ENCODE measurements around the gene PSD.
A peak's percentile ranks its signal among the peaks of the same experiment; 100 is the strongest.

Gene PSD

DNA sequence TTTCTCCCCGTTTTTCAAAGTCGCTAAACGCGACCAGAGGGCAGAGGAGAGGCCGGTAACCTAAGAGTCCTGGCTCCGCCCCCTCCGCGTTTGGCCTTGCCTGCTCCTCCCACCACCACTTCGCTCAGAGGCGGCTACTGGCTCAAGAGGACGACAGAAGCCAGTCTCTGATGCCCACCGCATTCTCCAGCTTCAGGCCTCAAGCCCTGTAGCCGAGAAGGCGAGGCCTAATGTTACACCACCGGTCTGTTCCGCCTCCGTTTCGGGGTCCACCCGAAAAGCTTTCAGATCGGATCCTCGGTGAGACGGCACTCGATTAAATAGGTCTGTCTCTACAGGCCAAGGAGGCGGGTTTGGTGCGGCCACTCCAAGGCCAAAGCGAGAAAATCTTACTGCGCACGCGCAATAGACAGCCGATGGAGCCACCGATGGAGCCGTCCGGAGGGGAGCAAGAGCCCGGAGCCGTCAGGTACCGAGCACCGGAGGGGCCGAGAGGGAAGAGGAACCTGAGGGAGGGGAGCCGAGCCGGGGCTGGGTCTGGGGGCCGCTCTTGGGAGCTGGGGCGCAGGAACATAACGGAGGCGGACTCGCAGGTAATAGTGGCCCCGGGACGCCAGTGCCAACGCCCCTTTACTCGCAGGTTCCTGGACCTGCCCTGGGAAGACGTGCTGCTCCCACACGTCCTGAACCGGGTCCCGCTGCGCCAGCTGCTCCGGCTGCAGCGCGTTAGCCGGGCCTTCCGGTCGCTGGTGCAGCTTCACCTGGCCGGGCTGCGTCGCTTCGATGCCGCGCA, 2.3 kb upstream of the PSD start, which contains the start of gene FBXL15:
Gene FBXL15, plus strand, starts transcription at position 123 of the 793 bp plus-strand sequence. Its CDS starts 294 bp downstream, at position 417.
- DNase-seq (ENCODE audit: low read depth in 4 of 4, low spot score in 1 of 4) = peak; percentile 92 to 99 (median 94)

DNA sequence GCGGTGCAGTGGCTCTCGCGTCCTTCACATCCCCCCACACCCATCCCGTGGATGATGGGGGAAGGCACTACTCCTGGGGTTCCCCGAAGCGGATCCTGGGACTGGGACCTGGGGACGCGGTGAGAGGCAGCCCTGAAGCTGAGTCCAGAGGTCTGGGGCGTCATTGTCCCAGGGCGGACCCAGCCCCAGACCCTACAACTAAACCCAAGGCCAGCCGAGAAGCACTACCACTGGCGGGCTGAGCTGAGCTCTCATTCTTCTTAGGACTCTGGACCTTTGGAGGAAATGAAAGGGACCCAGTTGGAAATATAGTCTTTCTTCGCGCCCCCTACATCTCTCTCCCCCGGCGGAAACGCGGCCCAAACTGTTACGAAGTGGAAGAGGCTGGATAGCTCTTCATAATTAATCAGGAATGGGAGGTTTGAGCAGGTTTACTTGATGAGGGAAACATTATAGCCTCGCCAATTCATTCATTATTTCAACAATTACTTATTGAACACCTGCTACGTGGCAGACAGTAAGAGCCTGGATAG, 1.7 kb upstream of the PSD start:
- no peak for DNase-seq (ENCODE audit: low read depth in 4 of 4, low spot score in 1 of 4)

DNA sequence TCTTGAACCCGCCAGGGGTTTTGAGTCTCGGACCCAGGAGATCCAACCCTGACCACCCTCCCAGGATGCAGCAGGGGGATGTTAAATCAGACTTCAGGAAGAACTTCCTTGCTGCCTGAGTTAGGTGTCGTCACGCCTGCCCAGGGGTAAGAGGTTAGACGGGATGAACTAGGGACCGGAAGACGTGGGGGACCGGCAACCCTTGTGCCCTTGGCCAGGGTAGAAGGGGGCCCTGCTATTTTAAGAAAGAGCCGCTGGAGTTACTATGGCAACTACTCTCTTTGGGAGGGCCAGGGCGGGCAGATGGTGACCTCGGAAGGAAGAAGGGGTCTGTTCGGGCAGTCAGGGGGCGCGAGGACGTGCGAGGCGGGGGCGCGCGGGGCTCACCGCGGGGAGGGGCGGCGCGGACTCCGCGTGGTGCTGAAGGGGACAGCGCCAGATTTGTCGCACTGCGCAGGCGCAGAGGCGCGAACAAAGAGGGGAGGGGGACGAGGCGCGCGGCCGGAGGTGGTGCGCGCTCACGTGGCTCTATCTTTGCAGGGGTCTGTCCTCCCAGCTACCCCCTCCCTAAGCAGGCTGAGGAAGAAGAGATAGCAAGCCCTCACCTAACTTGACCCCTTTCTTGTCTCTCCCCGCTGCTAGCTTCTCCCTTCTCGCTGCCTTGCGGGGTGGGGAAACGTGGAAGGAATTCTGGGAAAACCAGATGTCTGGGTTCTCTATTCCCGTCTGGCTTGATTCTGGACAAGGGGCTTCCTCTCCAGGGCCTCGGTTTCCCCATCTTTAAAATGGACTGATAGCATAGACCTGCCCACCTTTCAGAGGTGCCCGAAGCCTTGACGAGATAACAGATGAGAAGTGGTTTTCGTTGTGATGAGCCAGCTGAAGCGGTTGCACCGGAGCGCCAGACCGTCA, 940 bp upstream of the PSD start:
- peak in 2 of 4 experiments; percentile 56 to 59 for DNase-seq (ENCODE audit: low read depth in 4 of 4, low spot score in 1 of 4)

DNA sequence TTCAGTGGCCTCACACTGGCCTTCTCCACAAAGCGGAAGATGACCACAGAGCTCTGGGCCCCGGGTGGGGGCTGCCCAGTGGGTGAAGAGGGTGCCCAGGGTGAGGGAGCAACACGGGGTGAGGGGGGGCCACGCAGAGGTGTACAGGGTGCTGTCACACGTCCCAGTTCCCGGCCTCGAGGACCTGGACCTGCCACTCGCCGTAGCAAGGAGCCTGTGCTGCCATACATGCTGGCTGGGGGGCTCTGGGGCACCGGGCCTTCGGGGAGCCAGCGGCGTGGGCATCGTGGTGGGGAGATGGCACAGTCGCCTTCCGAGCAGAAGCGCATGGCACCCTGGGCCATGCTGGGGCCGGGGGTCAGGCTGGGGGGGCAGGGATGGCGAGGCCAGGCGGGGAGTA, 1.9 kb downstream of the PSD start:
- DNase-seq (ENCODE audit: low read depth in 4 of 4, low spot score in 1 of 4) = no peak

DNA sequence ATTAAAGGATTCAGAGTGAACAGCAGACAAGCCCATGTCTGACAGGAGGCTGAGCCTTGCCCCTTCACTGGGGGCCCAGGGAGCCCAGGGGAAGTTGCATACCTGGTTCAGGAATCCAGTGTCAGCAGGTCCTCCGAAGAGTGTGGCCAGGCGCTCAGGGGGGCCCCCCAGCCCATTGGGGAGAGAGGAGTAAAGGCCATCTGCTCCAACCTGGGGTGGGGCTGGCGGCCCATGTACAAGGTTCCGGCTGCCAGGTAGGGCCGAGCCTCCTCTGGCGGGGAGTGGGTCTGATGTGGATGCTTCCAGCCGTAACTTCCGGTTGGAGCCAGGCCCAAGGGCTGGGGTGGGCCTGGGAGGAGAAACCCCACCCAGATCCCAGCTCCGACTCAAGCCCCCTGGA, 2.3 kb downstream of the PSD start:
- DNase-seq (ENCODE audit: low read depth in 4 of 4, low spot score in 1 of 4) = no peak

DNA sequence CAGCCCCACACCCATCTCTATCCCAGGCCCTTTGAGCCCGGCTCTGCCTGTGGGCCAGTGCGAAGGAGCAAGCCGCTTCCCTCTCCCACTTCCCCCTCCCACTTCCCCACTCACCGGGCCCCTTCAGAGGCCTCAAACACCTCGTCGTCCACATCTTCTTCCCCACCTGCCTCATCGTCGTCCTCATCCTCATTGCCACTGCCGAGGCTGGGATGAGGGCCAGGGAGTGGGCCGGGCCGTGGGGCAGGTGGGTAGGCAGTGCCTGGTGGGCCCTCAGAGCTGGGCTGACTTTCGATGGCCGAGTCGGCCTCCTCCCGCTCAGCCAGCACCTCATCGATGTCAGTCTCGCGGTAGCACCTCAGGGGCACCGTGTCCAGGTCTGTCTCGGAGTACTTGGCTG, 3.8 kb downstream of the PSD start:
- DNase-seq (ENCODE audit: low read depth in 4 of 4, low spot score in 1 of 4) = no peak

DNA sequence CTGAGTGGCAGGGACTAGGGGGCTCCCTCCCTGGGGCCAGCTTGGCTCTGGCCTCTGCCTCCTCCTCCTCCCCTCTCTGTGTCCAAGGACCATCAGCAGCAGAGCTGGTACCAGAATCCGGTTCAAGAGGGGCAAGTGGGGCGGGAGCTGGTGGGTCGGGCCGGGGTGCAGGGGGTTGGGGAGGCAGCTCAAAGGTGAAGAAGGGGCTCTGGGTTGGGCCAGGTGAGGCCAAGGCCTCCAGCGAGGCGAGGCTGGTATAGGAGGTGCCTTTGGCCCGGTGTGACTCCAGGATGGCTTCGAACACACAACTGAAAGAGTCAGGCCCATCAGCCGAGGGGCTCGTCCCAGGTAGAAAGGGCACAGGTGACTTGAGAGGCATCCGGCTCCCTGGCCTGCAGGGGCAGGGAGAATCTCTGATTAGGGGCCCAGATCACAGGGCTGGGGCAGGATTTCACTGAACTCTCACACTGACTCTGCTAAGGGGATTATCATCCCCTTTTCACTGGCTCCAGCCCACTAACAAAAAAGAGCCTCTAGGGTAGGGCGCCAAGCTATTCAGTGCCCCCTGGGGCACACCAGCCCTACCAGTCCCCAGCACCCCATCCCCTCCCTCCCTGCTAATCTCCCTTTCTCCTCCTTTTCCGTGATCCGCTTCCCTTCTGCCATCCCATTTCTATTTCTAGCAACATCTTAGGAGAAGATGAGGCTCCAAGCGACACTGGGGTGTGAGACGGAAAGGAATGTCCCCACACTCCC, 4.6 kb downstream of the PSD start:
- DNase-seq (ENCODE audit: low read depth in 4 of 4, low spot score in 1 of 4) = no peak

DNA sequence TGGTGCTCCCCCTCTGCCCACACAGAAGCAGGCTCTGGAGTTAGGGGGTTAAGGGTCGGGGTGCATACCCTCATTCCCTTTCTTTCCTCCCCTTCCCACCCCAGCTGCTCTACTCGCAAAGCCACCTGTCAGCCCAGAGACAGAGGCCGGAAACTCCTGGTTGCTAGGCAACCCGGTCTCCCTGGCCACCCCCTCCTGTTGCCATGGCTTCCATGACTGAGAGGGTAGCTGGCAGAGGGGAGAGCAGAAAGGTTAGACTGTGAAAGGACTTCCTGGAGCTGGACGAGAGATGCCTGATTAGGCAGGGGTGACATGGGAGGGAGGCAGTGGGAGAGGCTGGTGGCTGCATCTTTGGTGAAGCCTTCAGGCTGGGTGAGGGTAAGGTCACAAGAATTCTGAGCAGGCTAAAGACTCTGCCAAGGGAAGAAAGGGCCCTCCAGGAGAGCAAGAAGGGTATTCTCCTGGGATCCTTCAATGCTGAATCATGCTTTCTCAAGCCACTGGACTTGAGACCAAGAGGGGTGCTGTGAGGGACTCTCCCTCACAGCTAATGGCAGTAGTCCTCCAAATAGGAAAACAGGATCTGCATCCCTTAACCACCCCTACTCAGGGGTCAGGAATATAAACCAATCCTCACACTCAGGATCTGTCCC, 5.4 kb downstream of the PSD start:
- no peak for DNase-seq (ENCODE audit: low read depth in 4 of 4, low spot score in 1 of 4)

DNA sequence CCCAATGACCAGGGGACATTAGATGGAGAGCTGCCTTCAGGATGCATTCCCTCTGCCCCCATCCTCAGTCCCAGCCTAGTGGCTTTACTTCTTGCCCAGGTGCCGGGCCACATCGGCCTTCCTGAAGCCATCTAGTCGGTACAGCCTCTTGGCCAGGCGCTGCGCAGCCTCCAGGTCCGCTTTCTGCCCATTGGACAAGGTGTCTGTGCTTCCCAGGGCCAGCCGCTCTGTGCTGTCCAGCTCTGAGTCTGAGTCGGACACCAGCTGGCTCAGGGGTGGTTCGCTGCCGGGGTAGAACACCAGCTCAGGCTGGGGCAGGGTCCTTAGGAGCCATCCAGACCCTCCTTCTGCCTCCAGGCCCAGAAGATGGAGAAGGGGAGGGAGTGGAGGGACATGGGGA, 6.3 kb downstream of the PSD start:
- no peak for DNase-seq (ENCODE audit: low read depth in 4 of 4, low spot score in 1 of 4)

DNA sequence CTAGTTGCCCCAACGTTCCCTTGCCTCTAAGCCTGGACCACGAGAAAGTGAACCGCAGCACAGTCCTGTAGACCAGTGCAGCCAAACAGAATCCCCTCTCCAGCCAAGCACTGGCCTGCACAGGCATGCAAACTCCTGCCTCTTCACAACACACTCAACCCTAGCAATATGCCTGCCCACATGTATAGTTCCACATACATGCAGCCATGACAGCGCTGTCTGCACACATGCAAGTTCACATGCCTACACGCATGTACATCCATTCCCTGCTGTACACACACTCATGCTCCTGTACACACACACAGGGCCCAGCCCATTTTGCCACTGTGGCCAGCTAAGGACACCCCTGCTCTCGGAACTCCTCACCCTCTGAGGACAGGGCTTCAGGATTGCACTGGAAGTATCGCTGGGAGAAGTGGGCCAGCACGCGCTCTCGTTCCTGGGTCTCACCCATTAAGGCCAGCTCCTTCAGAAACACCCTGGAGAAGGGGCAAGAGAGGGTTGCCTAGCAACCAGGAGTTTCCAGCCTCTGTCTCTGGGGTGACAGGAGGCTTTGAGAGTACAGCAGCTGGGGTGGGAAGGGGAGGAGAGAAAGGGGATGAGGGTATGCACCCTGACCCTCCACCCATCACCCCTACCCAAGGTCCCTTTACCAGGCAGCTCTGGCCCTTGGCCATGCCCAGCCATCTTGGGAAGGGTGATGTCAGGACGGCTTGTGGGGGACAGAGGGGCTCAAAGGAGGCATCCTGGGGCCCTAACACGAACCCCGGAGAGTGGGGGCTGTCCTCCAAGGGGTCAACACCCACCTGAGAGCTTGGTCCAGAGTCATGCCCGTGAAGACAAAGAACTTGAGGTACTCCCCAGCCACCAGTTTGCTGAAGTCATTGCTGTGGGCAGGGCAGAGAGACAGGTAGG, 7.0 kb downstream of the PSD start:
- no peak for DNase-seq (ENCODE audit: low read depth in 4 of 4, low spot score in 1 of 4)

DNA sequence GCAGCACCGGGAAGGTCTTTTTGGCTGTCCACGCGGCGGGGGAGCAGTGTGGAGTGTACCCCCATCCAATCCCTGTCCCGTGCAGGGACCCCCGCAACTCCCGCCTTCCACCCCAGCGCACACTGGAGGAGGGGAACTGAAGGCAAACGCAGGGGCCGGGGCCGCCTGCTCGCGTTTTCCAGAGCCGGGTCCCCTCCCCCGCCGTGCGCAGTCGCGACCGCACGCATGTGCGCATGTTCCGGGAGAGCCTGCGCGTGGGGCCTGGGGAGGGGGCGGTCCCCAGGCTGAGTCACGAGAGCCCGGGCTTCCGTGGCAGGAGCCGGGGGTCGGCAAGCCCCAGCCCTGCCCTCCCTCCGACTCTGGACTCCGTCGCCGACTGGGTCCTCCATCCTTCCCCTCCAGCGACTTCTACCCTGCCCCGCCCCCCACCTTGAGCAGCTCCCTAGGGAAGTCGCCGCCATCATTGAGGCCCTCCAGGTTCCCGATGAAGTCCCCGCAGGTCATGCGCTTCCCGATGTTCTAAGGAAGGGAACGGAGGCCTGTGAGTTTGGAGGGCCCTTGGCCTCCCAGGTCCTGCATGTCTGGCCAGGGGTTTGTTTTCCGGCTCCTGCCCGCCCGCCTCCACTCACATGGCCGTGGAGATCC, 8.0 kb downstream of the PSD start:
- peak in 3 of 4 experiments; percentile 41 to 71 (median 50) for DNase-seq (ENCODE audit: low read depth in 4 of 4, low spot score in 1 of 4)

DNA sequence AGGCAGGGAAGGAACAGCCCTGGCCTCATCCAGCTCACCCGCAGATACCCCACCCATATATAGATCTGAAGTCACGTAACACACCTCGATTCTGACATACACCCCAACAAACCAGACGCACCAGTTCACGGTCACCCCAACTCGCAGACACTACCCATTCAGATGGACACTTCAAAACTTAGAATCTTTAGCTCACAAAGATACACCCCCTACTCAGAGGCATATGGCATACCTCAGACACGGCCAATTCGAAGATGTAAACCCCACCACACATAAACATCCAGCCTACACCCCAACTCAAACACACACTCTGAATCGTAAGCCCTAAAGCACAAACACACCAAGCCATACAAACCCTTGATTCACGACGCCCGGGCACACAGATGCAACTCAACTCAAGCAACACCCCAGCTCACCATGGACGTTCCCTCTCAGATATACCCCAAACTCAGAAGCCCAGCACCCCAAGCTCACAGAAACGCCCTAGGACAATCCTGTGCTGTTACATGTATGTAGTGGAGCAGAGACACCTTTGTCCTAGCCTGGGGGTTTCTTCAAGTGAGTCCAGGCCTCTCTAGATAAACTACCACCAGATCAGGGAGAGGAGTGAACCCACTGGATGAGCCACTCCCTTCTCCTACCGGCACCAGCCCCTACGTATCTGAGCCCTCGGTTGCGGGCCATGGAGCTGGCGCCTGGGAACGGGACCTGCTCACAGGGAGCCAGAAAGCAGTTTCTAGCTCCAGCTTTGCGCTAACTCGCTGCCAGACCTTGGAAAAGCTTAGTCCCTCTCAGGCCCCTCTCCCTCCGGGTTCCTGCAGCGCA, 8.8 kb downstream of the PSD start:
- no peak for DNase-seq (ENCODE audit: low read depth in 4 of 4, low spot score in 1 of 4)

DNA sequence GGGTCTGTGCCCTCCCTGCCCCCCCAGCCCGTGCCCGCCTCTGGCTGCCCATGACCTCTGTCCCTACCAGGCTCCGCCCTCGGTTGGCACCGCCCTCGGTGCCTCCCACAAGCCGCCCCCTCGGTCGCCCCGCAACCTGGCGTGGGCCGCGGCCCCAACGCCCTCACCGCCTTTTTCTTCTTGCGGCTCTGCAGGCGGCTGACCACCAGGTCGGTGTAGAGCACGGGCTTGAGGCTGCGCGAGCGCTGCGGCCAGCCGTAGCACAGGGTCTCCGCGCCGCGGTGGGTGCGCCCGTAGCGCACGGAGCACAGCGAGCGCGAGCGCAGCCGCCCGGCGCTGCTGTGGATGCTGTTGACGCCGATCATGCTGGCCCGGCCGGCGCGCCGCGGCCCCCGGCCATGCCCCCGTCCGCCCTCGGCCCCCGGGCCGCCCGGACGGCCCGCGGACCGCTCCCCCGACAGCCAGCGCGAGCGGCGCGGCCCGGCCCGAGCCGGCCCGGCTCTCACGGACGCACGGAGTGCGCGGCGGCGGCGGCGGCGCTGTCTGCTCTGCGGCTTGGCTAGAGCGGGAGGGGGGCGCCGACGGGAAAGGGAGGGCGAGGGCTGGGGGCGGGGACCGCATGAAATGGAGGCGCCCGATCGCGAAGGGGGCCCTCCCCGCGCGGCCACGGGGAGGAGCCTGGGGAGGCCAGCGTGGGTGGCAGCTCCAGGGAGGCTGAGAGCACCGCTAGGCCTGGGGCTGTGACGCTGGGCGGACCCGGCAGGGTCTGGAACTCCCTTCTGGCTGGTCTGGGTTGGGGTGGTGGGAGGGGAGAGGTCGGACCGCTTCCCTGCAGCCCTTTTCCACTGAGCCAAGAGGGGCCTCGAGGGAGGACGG, 9.6 kb downstream of the PSD start:
- peak in 3 of 4 experiments; percentile 60 to 82 (median 66) for DNase-seq (ENCODE audit: low read depth in 4 of 4, low spot score in 1 of 4)

DNA sequence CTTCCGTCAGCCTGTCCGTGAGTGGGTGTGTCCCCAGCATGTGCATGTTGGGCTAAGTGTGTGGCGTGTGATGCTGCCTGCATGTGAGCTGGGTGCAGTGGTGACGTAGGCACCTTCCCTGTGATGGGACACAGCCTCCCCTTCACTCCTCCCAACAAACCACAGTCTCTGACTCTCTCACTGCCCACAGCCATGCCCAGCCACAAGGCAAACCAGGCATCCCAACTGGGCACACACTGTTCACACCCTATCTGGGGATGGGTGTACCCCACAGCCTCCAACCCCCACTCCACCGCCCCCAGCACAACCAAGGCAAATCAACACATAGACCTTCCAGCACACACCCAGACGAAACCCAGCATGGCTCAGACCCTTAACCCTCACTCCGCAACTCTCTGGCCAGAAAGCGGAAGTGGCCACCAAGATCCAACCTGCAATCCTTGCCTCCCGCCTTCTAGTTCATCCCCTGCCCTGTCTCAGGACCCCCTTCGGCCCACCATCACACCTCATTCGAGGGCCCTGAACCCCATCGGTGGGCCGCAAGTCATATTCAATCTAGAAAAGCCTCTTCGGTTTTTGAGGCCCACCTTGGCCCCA, 10.4 kb downstream of the PSD start:
- no peak for DNase-seq (ENCODE audit: low read depth in 4 of 4, low spot score in 1 of 4)

DNA sequence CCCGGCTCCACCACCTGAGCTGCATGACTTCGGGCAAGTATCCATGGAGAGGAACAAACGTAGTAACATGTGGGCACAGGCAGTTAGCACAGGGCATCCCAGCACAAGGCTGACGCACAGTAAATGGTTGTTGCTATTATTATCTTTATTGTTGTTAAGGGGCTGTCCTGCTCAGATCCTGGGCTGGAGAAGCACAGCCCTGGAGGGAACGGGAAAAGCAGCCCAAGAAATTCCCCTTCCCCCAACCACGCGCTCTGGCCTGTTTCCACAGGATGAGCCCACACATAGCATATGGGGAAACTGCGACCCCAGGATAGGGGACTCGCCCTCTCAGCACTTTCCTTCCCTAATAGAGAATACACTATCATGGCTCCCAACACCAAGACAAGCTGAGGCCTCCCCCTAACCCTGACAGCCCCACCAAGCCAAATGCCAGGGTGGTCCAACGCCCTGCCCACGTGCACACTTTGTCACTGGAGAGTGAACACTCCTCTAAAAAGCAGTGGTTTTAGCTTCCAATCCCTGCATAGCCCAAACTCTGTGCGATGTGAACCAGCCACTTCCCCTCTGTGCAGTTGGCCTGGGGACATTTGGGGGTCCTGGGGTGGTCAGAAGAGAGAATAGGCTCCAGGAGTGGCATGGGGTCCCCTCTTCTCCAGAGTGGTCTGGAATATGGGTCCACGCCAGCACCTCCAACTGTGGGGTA, 11.0 kb downstream of the PSD start:
- no peak for DNase-seq (ENCODE audit: low read depth in 4 of 4, low spot score in 1 of 4)

DNA sequence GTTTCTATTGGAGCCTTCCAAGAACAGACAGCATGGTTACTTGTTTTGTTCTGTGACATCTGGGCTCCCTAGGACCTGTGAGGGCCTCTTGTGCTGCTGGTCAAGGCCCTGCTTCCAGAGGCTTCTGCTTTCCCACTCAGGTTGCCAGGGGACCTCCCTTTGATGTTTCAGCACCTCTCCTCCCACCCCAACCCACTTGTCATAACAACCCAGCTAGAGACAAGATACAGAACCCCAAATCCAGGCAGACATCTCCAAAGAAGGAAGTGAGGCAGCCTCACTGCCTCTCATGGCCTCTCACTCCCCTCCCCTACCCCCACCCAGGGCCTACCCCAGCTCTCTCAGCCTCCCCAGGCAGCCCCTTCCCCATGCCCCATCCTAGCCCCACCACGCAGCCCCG, 11.8 kb downstream of the PSD start:
- no peak for DNase-seq (ENCODE audit: low read depth in 4 of 4, low spot score in 1 of 4)
